Endothelial cell of umbilical vein (primary cell): ENCODE results near the gene AZU1. TPM values are rescaled to one million over a fixed set of nuclear protein-coding genes. Genes with fewer than 3 reads are reported as not detected.
A peak's percentile ranks its signal among the peaks of the same experiment; 100 is the strongest.

ENCODE experiments used
- BruUV-seq: library from RNA; stranded (reverse); fragments of 400-500 nt; replicated peaks from 2 replicates; lab custom pipeline; 2021; lab: Mats Ljungman, UMichigan
- CTCF ChIA-PET: fragments of 300-600, 350-600 bp; sonication (Branson Sonifier 250); formaldehyde crosslinking; loops from one replicate; lab custom pipeline; 2021; ENCODE audit warnings: antibody characterized with exemption, inconsistent platforms; lab: Charles Lee
- POLR2A ChIA-PET: fragments of 300-600, 350-600 bp; sonication (Branson Sonifier 250); formaldehyde crosslinking; loops from one replicate; lab custom pipeline; 2021; ENCODE audit warnings: antibody characterized with exemption, inconsistent platforms; lab: Charles Lee
- DNase-seq: peaks from one replicate; pipeline ENCODE4 v3.0.0-alpha.2; 2011; ENCODE audit warnings: low read depth, low spot score
- FAIRE-seq: peaks from 2 replicates; lab custom pipeline; 2011; peaks lifted over from hg19 to GRCh38; lab: Jason Lieb, UNC
- H2AFZ ChIP-seq: 2 replicates; pipeline ENCODE4 v1.6.0; 2012; ENCODE audit warnings: low read depth, low read length, control low read depth, inconsistent platforms
- H3K27ac ChIP-seq: 2 replicates; pipeline ENCODE4 v1.5.1; 2011; ENCODE audit warnings: low read depth, mild to moderate bottlenecking, control low read depth, low read length, moderate library complexity; ENCODE audit not compliant: insufficient read depth
- H3K27me3 ChIP-seq, 2 experiments: 2 replicates each; pipeline versions ENCODE4 v1.6.0 to v1.6.1; 2011; ENCODE audit warnings: low read length in 2 of 2, mixed read lengths in 1 of 2; ENCODE audit not compliant: control insufficient read depth in 2 of 2, insufficient read depth in 2 of 2
- H3K36me3 ChIP-seq, 2 experiments: 2 replicates in 1 of 2; 3 replicates in 1 of 2; pipeline ENCODE4 v1.5.1; 2011; ENCODE audit warnings: low read length in 2 of 2, mild to moderate bottlenecking in 1 of 2, moderate library complexity in 1 of 2; ENCODE audit not compliant: control insufficient read depth in 2 of 2, insufficient read depth in 2 of 2; ENCODE audit errors: extremely low read depth in 1 of 2
- H3K4me1 ChIP-seq: 3 replicates; pipeline ENCODE4 v1.5.1; 2011; ENCODE audit warnings: mild to moderate bottlenecking, low read length; ENCODE audit not compliant: control insufficient read depth, insufficient read depth; ENCODE audit errors: extremely low read depth
- H3K4me2 ChIP-seq: 2 replicates; pipeline ENCODE4 v1.6.1; 2011; ENCODE audit warnings: low read length, control low read depth, mixed read lengths; ENCODE audit not compliant: insufficient read depth
- H3K4me3 ChIP-seq, 3 experiments: fragments of 200-600 bp in 1 of 3; sonication (generic), shearing (Covaris generic) in 1 of 3; replicated peaks in 1 of 3; 2 replicates each; pipeline ENCODE4 v1.5.1; 2011 to 2016; ENCODE audit warnings: control low read depth in 3 of 3, low read length in 3 of 3, mild to moderate bottlenecking in 2 of 3, inconsistent platforms in 1 of 3, low read depth in 1 of 3, moderate library complexity in 1 of 3; ENCODE audit not compliant: insufficient read depth in 1 of 3
- H3K79me2 ChIP-seq: 2 replicates; pipeline ENCODE4 v1.6.0; 2012; ENCODE audit warnings: low read length, inconsistent platforms; ENCODE audit not compliant: control insufficient read depth, insufficient read depth
- H3K9ac ChIP-seq: replicated peaks from 2 replicates; pipeline ENCODE3; 2011; ENCODE audit warnings: low read length, control low read depth; ENCODE audit not compliant: insufficient read depth; ENCODE audit errors: extremely low read depth
- H3K9me1 ChIP-seq: replicated peaks from 3 replicates; pipeline ENCODE4 v1.6.0; 2011; ENCODE audit warnings: mild to moderate bottlenecking, low read length; ENCODE audit not compliant: control insufficient read depth, insufficient read depth; ENCODE audit errors: extremely low read depth
- H3K9me3 ChIP-seq: replicated peaks from 2 replicates; pipeline ENCODE4 v1.5.1; 2012; ENCODE audit warnings: low read length, inconsistent platforms; ENCODE audit not compliant: control insufficient read depth, insufficient read depth
- H4K20me1 ChIP-seq: replicated peaks from 2 replicates; pipeline ENCODE3; 2011; ENCODE audit warnings: mild to moderate bottlenecking, low read length; ENCODE audit not compliant: control insufficient read depth, insufficient read depth; ENCODE audit errors: extremely low read depth
- EZH2 ChIP-seq: IDR thresholded peaks from 2 replicates; pipeline ENCODE4 v1.6.1; 2012; ENCODE audit warnings: borderline replicate concordance, low read depth, mild to moderate bottlenecking, moderate library complexity, low read length, inconsistent platforms; ENCODE audit not compliant: severe bottlenecking
- FOS ChIP-seq: IDR thresholded peaks from 2 replicates; pipeline ENCODE4 v1.6.1; 2011; ENCODE audit warnings: mild to moderate bottlenecking, low read length, moderate library complexity, borderline replicate concordance; ENCODE audit not compliant: insufficient read depth
- GATA2 ChIP-seq: IDR thresholded peaks from 2 replicates; pipeline ENCODE4 v1.7.0; 2011; ENCODE audit warnings: low read depth, mild to moderate bottlenecking, moderate library complexity, mixed read lengths, low read length; ENCODE audit not compliant: insufficient read length, insufficient read depth
- JUN ChIP-seq: IDR thresholded peaks from 2 replicates; pipeline ENCODE4 v1.6.1; 2011; ENCODE audit warnings: borderline replicate concordance, low read depth; ENCODE audit not compliant: insufficient read length, insufficient read depth
- MYC ChIP-seq: IDR thresholded peaks from one replicate; pipeline ENCODE4 v1.6.1; 2011; ENCODE audit warnings: mild to moderate bottlenecking, low read depth, low read length
- POLR2A ChIP-seq: IDR thresholded peaks from 2 replicates; pipeline ENCODE4 v1.6.1; 2012; ENCODE audit warnings: low read depth, mild to moderate bottlenecking, control low read depth, low read length
- POLR2AphosphoS5 ChIP-seq: IDR thresholded peaks from 2 replicates; pipeline ENCODE4 v1.6.1; 2012; ENCODE audit warnings: low read depth, mild to moderate bottlenecking, control low read depth, low read length, moderate library complexity; ENCODE audit not compliant: insufficient read depth
- dilution Hi-C: fragments of 300-500 bp; cut with MboI; formaldehyde crosslinking; loops from one replicate; pipeline ENCODE4 v1.15.0; 2019; ENCODE audit warnings: low sequenced_read_pairs; ENCODE audit not compliant: extremely low pct_ligation_motif_present
- intact Hi-C: fragments of 100-400 bp; cut with micrococcal nuclease; formaldehyde crosslinking; loops from one replicate; pipeline ENCODE4 v1.10.0; 2022
- polyA plus RNA-seq, 4 experiments: library from polyadenylated mRNA; depleted of rRNA in 3 of 4; stranded (reverse) in 3 of 4; unstranded in 1 of 4; fragments of >200 nt; gene quantifications; 2 replicates each; pipeline versions ENCODE4 v1.2.1 to v1.2.3, GENCODE V29; 2011 to 2012; ENCODE audit warnings: missing spikeins in 1 of 4
- total RNA-seq: library from RNA; stranded (reverse); gene quantifications from 2 replicates; pipeline ENCODE4 v1.2.3, GENCODE V29; 2021
- TF ChIP-seq, protein P1 (sequence below), 2 donors: IDR thresholded peaks; 1 replicate in 1 of 2; 2 replicates in 1 of 2; pipeline ENCODE4 v1.5.1; 2011; ENCODE audit warnings: low read length in 2 of 2, mild to moderate bottlenecking in 2 of 2, moderate library complexity in 2 of 2, control low read depth in 1 of 2, inconsistent platforms in 1 of 2, low read depth in 1 of 2; ENCODE audit not compliant: insufficient read depth in 1 of 2; ENCODE audit errors: extremely low read depth in 1 of 2
- TF ChIP-seq, protein P2 (sequence below): IDR thresholded peaks from 2 replicates; pipeline ENCODE4 v1.6.1; 2011; ENCODE audit not compliant: insufficient read depth, insufficient read length

AZU1 gene
- total and polyA plus RNA-seq, 2 donors (not counting 3 experiments of a cell fraction or from before 2014, with no cell fraction given): 0.12 TPM; not detected in 1

DNA sequence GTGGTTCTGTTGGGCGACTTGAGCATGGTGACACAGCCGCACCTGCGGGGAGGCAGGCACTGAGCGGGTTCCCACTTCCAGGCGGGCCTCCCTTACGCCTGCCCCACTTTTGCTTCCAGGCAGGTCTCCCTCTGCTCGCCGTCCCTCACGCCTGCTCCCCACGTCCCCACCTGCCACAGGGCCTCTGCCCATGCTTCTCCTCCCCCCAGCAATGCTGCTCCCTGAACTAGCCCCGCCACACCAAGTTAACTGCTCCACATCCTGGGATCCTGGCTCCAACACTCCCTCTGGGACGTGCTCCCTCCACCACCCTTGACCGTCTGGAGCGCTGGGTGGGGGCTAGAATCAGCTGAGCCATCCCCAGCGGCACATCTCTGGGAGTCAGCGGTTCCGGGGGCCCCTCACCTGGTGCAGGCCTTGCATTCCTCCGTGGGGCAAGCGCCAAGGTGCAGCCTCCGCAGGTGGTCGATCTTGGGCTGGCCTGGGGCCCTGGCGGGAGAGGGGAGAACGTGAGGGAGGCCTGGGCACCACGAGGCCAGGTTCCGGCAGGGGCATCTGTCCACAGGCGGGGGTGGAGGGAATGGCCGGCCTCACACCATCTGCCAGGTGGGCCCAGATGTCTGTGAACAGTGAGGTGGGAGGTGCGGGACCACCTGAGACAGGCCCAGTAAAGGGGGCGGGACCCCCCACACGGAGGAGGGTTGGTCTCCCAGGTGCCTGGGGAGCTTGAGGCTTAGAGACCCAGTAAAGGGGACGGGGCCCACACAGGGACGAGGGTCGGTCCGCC, 41.0 kb downstream of the AZU1 start:
- no peak overlapping the region for H3K4me2 ChIP-seq
- H3K4me1 ChIP-seq: peaks cover 9% of the 10 kb centered on the region
- H3K9ac ChIP-seq: no peak overlapping the region
- CTCF ChIA-PET: no interaction called here
- peaks cover 0 to 13% of the 10 kb centered on the region in 2 experiments for H3K36me3 ChIP-seq
- peak overlapping the region; percentile 36 for H3K27ac ChIP-seq
- BruUV-seq: no TSS peak
- POLR2A ChIA-PET: no interaction called here
- H4K20me1 ChIP-seq: no peaks in the 10 kb centered on the region
- no peak overlapping the region for H3K4me3 ChIP-seq
- dilution Hi-C loops (no loop called here), intact Hi-C loops (loop anchor here (1.0 kb wide), 1 partner anchor 205 kb away; the partner anchor contains the start of gene RNF126)
- no peaks in the 10 kb centered on the region for H3K9me3 ChIP-seq
- DNase-seq (no peak), FAIRE-seq (no peak)
- H3K79me2 ChIP-seq: no peaks in the 10 kb centered on the region
- TF ChIP-seq JUN (no peak), EZH2 (no peak), POLR2AphosphoS5 (no peak), FOS (no peak), GATA2 (no peak), MYC (no peak), POLR2A (no peak)
- TF ChIP-seq, protein P1, sequence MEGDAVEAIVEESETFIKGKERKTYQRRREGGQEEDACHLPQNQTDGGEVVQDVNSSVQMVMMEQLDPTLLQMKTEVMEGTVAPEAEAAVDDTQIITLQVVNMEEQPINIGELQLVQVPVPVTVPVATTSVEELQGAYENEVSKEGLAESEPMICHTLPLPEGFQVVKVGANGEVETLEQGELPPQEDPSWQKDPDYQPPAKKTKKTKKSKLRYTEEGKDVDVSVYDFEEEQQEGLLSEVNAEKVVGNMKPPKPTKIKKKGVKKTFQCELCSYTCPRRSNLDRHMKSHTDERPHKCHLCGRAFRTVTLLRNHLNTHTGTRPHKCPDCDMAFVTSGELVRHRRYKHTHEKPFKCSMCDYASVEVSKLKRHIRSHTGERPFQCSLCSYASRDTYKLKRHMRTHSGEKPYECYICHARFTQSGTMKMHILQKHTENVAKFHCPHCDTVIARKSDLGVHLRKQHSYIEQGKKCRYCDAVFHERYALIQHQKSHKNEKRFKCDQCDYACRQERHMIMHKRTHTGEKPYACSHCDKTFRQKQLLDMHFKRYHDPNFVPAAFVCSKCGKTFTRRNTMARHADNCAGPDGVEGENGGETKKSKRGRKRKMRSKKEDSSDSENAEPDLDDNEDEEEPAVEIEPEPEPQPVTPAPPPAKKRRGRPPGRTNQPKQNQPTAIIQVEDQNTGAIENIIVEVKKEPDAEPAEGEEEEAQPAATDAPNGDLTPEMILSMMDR (IDR thresholded peaks at IDR 0.05; ENCODE audit: extremely low read depth in 1 of 2, insufficient read depth in 1 of 2, low read depth in 1 of 2, low read length in 2 of 2): no peak
- TF ChIP-seq, protein P2, sequence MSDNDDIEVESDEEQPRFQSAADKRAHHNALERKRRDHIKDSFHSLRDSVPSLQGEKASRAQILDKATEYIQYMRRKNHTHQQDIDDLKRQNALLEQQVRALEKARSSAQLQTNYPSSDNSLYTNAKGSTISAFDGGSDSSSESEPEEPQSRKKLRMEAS: no peak
- no peaks in the 10 kb centered on the region for H3K9me1 ChIP-seq
- no peaks in the 10 kb centered on the region for H3K27me3 ChIP-seq
- no peak overlapping the region for H2AFZ ChIP-seq
